ENCODE results near the gene FLT1. TPM values are rescaled to one million over a fixed set of nuclear protein-coding genes. Genes with fewer than 3 reads are reported as not detected.

The FLT1 gene
- total RNA-seq, 6 experiments from 2014 or later: 80.5 to 118 (median 91.0) TPM

DNA sequence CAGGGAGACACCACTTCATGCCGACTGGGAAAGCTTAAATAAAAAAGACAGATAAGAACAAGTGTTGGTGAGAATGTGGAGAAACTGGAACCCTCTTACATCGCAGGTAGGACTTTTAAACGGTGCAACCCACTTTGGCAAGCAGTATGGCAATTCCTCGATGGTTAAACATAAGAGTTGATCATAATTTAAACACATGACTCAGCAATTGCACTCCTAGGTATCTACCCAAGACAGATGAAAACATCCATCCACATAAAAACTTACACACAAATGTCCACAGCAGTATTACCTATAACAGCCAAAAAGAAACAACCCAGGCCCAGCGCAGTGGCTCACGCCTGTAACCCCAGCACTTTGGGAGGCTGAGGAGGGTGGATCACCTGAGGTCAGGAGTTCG is 21.9 kb downstream of the FLT1 start:
- 0 out of 2 replicates have a peak overlapping the region, but pooled peaks have one; percentile 4 for H3K4me3 Mint-ChIP-seq

DNA sequence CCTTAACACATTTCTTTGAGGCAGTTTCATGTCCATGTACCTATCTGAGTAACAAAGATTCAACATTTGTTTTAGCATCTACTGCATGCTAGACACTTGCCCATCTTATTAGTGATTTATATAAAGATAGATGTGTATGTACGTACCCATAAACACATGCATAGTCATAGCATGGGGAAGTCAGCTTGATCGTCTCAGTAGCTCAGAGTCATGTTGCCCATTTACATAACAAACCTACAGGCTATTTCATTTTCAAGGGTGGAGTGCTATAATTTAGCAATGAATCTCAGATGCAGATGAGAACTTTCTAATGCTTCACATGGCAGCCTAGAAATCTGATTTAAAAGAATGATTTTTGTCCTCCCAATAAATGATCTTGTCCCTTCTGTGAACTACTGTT is 23.5 kb downstream of the FLT1 start:
- Mint-ChIP-seq H3K36me3 (ENCODE audit: low read depth) (peaks cover 35% of the 10 kb centered on the region), H3K4me3 (no peak overlapping the region), H3K4me1 (ENCODE audit: low read depth) (peaks cover 61% of the 10 kb centered on the region), H3K27ac (no peak overlapping the region), H3K9me3 (no peaks in the 10 kb centered on the region), H3K27me3 (ENCODE audit: insufficient read depth) (no peaks in the 10 kb centered on the region)
- DNase-seq: no peak
- TF ChIP-seq, protein P1, sequence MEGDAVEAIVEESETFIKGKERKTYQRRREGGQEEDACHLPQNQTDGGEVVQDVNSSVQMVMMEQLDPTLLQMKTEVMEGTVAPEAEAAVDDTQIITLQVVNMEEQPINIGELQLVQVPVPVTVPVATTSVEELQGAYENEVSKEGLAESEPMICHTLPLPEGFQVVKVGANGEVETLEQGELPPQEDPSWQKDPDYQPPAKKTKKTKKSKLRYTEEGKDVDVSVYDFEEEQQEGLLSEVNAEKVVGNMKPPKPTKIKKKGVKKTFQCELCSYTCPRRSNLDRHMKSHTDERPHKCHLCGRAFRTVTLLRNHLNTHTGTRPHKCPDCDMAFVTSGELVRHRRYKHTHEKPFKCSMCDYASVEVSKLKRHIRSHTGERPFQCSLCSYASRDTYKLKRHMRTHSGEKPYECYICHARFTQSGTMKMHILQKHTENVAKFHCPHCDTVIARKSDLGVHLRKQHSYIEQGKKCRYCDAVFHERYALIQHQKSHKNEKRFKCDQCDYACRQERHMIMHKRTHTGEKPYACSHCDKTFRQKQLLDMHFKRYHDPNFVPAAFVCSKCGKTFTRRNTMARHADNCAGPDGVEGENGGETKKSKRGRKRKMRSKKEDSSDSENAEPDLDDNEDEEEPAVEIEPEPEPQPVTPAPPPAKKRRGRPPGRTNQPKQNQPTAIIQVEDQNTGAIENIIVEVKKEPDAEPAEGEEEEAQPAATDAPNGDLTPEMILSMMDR (IDR thresholded peaks at IDR 0.05): no peak

More for the DNA sequence above, 21.9 kb downstream of the FLT1 start:
- TF ChIP-seq, protein P1 (IDR thresholded peaks at IDR 0.05): no peak
- peaks cover 67% of the 10 kb centered on the region for H3K4me1 Mint-ChIP-seq (ENCODE audit: low read depth)
- peaks cover 27% of the 10 kb centered on the region for H3K36me3 Mint-ChIP-seq (ENCODE audit: low read depth)
- no peaks in the 10 kb centered on the region for H3K27me3 Mint-ChIP-seq (ENCODE audit: insufficient read depth)
- peak overlapping the region; percentile 59; the same call in 1 of the 2 replicates for H3K27ac Mint-ChIP-seq
- H3K9me3 Mint-ChIP-seq: no peaks in the 10 kb centered on the region
- no peak for DNase-seq

DNA sequence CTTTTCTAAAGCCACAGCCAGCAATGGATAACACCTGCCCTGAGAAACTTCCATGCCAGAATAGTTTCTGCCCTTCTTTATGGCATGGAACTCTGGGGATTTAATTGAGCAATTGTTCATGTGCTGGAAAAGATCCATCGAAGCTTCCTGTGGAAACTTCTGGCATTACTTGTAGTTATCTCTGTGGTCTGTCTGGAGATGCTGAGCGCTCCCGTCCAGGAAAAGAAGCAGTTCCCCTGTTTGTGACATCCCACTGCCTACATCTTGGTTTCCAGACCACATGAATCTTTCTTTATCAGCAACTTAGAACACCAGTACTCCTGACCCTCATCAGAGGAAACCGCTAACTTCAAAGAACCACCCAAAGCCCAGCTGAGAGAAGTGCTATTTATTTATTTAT is 24.6 kb downstream of the FLT1 start:
- Mint-ChIP-seq H3K9me3 (no peaks in the 10 kb centered on the region), H3K27me3 (ENCODE audit: insufficient read depth) (no peaks in the 10 kb centered on the region), H3K36me3 (ENCODE audit: low read depth) (peaks cover 45% of the 10 kb centered on the region), H3K4me1 (ENCODE audit: low read depth) (peaks cover 60% of the 10 kb centered on the region), H3K4me3 (no peak overlapping the region), H3K27ac (no peak overlapping the region)
- TF ChIP-seq, protein P1 (IDR thresholded peaks at IDR 0.05): no peak
- no peak for DNase-seq

DNA sequence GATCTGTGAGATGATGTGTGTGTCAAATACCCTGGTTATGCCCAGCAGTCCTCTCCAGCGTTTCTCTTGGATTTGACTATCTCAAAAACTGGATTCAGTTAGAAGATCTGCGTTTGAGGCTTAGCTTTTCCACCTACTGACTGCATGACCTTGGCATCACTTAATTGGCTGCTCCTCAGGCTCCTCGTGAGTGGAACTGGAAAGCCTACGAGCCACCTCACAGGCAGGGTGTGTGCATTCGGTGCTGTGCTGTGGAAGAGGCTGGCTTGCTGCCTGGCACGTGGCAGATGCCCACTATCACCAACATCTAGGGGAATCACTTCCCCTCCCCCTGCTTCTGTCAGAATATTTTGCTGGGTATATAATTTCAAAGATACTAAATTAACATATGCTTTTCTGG is 25.6 kb downstream of the FLT1 start:
- Mint-ChIP-seq H3K27me3 (ENCODE audit: insufficient read depth) (no peaks in the 10 kb centered on the region), H3K4me1 (ENCODE audit: low read depth) (peaks cover 60% of the 10 kb centered on the region), H3K36me3 (ENCODE audit: low read depth) (peaks cover 53% of the 10 kb centered on the region), H3K9me3 (no peaks in the 10 kb centered on the region), H3K27ac (no peak overlapping the region), H3K4me3 (no peak overlapping the region)
- DNase-seq: no peak
- TF ChIP-seq, protein P1 (IDR thresholded peaks at IDR 0.05): no peak

DNA sequence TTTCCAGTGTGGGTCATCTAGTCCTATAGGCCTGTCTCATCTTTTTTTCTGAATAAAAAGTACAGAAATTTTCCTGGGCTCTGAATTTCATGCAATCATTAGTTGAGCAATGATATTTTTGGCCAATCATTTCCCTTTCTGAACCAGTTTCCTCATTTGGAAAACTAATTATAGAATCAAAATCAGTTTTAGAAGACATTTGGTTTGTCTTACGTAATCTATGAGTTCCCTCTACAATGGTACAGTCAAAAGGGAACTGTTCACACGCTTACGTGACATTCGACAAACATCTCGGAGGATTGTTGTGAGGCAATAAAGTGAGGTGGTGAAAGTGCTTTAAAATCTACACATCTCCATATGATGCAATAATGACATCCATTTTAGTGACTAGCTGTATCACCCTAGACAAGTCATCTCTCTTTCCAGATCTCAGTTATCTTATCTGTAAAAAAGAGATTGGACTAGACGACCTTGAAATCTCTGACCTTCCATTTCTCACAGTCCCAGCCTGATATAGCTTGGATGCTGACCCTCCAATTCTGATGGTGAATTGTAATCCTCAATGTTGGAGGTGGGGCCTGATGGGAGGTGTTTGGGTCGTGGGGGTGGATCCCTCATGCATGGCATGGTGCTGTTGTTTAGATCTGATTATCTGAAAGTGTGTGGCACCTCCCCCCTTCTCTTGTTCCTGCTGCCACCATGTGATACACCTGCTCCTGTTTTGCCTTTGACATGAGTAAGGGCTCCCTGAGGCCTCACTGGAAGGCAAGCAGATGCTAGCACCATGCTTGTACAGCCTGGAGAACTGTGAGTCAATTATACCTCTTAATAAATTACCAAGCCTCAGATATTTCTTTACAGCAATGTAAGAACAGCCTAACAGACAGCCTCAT is 26.7 kb downstream of the FLT1 start:
- peaks cover 60% of the 10 kb centered on the region for H3K4me1 Mint-ChIP-seq (ENCODE audit: low read depth)
- TF ChIP-seq, protein P1 (IDR thresholded peaks at IDR 0.05): no peak
- DNase-seq: no peak
- no peak overlapping the region; the same call in 1 of the 2 replicates for H3K27ac Mint-ChIP-seq
- peaks cover 56% of the 10 kb centered on the region for H3K36me3 Mint-ChIP-seq (ENCODE audit: low read depth)
- no peaks in the 10 kb centered on the region for H3K9me3 Mint-ChIP-seq
- H3K4me3 Mint-ChIP-seq: no peak overlapping the region
- H3K27me3 Mint-ChIP-seq (ENCODE audit: insufficient read depth): no peaks in the 10 kb centered on the region
